Measurements from ENCODE around the gene C19orf47.
"Not testable (repeated sequence)": the region's sequence is repeated elsewhere in the genome, so short reads cannot be mapped to it uniquely, and the experiment has no call there.

C19orf47 gene

GRCh38 chr19:40377876-40378385, 29.7 kb upstream of the C19orf47 start:
- no peak for DNase-seq (ENCODE audit: low read depth, low spot score)

DNA sequence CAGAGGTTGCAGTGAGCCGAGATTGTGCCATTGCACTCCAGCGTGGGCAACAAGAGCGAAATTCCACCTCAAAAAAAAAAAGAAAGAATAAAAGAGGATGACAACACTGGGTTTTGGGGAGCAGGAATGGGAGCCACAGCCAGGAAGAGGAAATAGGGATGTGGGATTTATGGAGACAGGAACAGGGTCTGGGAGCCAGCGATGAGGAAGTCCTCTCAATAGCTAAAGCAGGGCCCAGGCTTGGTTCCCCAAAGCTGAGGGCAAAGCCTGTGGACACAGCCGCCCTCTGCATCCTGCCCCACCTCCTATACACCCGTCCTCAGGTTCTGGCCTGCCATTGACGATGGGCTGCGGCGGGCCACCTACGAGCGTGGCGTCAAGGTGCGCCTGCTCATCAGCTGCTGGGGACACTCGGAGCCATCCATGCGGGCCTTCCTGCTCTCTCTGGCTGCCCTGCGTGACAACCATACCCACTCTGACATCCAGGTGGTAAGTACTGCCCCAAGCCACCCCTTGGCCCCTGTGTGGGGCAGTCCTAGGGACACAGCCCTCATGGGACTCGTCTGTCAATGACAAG, 28.2 kb upstream of the C19orf47 start:
- no peak for DNase-seq (ENCODE audit: low read depth, low spot score)

DNA sequence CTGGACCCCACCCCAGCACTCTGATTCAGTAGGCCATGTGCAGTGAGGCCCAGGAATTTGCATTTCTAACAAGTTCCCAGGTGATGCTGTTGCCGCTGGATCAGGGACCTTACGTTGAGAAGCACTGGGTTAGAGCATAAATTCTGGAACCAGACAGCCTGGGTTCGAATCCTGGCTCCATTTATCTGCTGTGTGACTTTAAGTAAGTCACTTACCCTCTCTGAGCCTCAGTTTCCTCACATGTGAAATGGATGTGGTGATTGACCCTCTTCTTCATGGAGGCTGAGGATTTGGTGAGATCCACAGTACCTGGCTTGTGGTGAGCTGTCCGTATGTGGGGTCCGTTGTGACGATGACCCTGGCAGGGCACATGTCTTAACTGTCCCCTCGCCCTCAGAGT, 25.9 kb upstream of the C19orf47 start:
- DNase-seq (ENCODE audit: low read depth, low spot score), result no peak

DNA sequence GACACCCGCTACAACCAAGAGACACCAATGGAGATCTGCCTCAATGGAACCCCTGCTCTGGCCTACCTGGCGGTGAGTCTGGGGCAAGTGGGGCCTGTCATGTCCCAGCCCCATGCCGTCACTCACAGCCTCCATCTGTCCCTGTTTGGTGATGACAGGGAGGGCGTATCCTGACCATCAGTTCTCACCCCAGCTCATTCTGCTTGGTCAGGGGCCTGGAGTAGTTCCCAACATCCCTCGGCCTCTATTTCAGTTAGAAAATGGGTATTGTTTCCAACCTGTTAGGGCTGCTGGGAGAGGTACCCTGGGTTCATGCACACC, 23.6 kb upstream of the C19orf47 start:
- no peak for DNase-seq (ENCODE audit: low read depth, low spot score)

- no peak for DNase-seq (ENCODE audit: low read depth, low spot score)
Observed at GRCh38 chr19:40370997-40371801, 23.0 kb upstream of the C19orf47 start.

GRCh38 chr19:40370253-40370652, 22.1 kb upstream of the C19orf47 start:
- DNase-seq (ENCODE audit: low read depth, low spot score), result not testable (repeated sequence)

DNA sequence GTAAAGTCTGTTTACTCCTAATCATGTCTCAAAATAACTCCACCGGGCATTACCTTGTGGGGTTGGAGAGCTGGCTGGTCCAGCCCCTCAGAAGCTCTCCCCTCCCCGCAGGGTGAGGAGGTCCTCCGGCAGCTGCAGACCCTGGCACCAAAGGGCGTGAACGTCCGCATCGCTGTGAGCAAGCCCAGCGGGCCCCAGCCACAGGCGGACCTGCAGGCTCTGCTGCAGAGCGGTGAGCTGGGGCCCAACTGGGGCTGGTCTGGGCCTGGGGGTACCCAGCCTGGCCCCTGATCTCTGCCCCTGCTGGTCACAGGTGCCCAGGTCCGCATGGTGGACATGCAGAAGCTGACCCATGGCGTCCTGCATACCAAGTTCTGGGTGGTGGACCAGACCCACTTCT, 21.6 kb upstream of the C19orf47 start:
- DNase-seq (ENCODE audit: low read depth, low spot score), result no peak

DNA sequence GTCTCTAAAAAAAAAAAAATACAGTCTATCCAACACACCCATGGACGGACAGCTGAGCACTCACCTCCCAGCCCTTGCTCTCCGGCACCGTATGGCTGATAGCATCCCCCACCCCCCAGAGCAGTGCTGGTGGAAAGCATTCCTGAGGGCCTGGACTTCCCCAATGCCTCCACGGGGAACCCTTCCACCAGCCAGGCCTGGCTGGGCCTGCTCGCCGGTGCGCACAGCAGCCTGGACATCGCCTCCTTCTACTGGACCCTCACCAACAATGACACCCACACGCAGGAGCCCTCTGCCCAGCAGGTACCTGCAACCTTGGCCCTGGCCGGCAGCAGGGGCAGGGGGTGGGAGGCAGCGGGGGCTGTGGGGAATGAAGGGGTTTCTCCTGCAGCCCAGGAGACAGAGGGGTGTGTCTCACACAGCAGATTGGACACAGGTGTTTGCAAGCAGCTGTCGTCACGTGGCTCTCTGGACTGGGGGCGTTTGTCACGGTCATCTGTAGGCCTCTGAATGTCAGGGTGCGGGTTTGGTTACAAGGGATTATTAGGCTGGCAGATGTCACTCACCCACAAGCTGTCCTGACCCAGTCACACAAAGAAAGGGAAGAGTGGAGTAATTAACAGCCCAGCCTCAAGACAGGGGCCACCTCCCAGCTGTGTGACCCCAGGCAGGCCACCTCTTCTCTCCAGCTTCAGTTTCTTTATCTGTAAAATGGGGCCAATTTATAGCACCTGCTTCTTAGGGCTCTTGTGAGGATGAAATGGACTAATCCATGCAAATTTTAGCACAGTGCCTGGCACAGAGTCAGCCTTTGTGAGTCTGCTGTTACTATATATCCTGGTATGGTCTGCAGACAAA, 19.6 kb upstream of the C19orf47 start:
- no peak for DNase-seq (ENCODE audit: low read depth, low spot score)

GRCh38 chr19:40366697-40367561, 18.7 kb upstream of the C19orf47 start:
- DNase-seq (ENCODE audit: low read depth, low spot score), result no peak

- DNase-seq (ENCODE audit: low read depth, low spot score), result no peak
Observed at GRCh38 chr19:40365613-40366401, 17.6 kb upstream of the C19orf47 start.

GRCh38 chr19:40365010-40365409, 16.8 kb upstream of the C19orf47 start:
- DNase-seq (ENCODE audit: low read depth, low spot score), result no peak

DNA sequence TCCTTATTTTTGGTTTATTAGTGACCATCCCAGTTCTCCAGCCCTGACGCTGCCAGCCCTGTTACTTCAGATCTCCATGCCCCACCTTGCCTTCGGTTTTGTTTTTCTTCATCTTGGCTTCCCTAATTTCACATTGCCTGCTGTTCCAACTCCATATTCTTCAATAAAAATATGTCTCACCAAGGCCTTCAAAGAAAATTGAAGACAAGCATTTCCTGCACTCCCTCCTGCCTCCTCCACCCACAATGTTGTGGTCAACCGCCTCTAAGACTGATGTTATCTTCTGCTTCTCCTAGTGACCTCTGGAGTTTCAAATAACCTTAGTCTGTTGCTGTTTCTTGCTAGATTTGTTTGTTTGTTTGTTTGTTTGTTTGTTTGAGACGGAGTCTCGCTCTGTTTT, 14.9 kb upstream of the C19orf47 start:
- DNase-seq (ENCODE audit: low read depth, low spot score), result no peak

DNA sequence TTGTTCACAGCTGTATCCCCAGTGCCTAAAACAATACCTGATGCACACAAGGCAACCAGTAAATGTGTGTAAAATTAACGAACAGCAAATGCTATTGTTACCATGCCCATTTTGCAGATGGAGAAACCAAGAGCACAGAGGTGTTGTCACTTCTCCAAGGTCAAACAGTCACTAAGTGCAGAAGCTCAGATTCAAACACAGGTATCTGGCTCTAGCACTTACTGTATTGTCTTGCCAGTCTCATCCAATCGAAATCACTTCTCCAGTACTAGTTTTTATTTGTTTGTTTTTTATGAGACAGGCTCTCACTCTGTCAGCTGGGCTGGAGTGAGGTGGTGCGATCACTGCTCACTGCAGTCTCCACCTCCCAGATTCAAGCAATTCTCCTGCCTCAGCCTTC, 14.0 kb upstream of the C19orf47 start:
- DNase-seq (ENCODE audit: low read depth, low spot score), result no peak

GRCh38 chr19:40360708-40361241, 12.6 kb upstream of the C19orf47 start:
- no peak for DNase-seq (ENCODE audit: low read depth, low spot score)

GRCh38 chr19:40360020-40360707, 12.0 kb upstream of the C19orf47 start:
- no peak for DNase-seq (ENCODE audit: low read depth, low spot score)

DNA sequence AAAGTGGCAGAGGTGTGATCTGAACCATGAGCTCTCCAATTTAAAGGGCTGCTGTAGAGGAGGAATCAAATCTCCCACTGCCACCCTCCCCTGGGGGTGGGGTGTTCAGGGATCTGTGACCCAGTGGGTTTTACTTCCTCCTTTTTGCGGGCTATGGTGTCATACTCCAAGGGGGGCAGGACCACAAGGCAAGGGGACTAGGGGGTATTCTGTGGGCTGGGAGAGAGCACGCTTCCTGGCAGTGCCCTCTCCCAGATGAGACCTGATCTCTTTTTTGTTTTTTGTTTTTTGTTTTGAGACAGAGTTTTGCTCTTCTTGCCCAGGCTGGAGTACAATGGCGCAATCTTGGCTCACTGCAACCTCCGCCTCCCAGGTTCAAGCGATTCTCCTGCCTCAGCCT, 10.6 kb upstream of the C19orf47 start:
- no peak for DNase-seq (ENCODE audit: low read depth, low spot score)

GRCh38 chr19:40357640-40358039, 9.4 kb upstream of the C19orf47 start:
- no peak for DNase-seq (ENCODE audit: low read depth, low spot score)

DNA sequence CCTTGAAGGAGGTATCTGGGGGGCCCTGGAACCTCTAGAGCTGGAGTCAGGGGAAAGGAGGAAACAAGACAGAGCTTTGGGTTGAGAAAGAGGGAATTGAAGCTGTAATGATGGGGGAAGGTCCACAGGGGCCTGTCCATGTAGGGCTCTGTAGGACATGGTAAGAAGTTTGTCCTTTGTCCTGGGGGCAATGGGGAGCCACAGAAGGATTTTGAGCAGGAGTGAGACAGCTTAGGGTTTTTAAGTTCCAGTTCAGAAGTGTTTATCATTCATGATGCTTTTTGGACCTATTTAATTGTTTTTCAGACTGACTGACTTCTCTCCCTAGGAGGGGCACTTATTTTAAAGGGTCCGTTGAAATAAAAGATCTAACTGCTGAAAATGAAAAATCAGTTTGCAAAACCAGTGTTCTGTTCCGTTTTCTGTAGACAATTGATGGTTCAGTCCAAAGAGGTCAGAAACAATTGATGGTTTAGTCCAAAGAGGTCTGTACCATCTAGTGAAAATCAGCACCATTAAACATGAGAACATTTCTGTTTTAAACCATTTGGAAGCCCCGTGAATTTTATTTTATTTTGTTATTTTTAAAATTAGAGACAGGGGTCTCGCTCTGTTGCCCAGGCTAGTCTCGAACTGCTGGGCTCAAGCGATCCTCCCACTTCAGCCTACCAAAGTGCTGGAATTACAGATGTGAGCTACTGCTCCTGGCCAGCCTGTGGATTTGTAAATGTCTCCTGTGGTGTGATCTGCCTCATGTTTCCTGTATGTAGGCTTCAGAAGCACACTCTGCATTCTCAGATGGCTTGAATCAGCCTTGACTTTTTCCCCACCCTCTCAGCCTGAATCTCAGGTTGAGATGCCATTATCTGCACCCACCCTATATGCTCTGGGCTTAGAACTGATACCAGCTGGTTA, 8.7 kb upstream of the C19orf47 start:
- DNase-seq (ENCODE audit: low read depth, low spot score), result no peak

All from brain pericyte (primary cell).